Measurements from ENCODE around the gene STAT5B. TPM values are rescaled to one million over a fixed set of nuclear protein-coding genes. Genes with fewer than 3 reads are reported as not detected.
"Not testable (repeated sequence)": the region's sequence is repeated elsewhere in the genome, so short reads cannot be mapped to it uniquely, and the experiment has no call there.

The STAT5B gene
- total and polyA plus RNA-seq, 7 donors = 15.9 to 90.1 (median 68.8) TPM

DNA sequence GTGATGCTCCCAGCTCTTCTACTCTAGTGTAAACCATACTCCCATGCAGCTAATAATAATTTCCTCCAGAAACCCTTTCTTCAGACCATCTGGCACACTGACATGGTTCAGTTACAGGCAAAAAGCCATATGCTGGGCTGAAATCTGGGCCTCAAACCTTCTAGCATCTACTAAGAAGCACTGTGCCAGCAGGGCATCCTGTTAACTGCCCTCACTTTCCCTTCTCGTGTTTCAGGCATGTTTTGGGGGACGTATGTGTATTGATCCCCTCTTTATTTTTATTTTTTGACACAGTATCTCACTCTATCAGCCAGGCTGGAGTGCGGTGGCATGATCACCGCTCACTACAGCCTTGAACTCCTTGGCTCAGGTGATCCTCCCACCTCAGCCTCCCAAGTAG, 45.4 kb upstream of the STAT5B start:
- H3K27ac ChIP-seq = no peak overlapping the region
- peaks cover 5% of the 10 kb centered on the region for H3K4me1 ChIP-seq

DNA sequence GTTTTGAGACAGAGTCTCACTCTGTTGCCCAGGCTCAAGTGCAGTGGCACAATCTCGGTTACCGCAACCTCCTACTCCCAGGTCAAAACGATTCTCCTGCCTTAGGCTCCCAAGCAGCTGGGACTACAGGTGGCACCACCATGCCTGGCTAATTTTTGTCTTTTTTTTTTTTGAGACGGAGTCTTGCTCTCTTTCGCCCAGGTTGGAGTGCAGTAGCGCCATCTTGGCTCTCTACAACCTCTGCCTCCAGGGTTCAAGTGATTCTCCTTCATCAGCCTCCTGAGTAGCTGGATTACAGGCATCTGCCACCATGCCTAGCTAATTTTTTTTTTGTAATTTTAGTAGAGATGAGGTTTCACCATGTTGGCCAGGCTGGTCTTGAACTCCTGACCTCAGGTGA, 41.8 kb upstream of the STAT5B start:
- H3K27me3 ChIP-seq (ENCODE audit: insufficient read depth in 3 of 3, low read length in 2 of 3); H3K9me3 ChIP-seq; H3K27ac ChIP-seq; H3K4me1 ChIP-seq; ATAC-seq; H3K4me3 ChIP-seq; DNase-seq: not testable (repeated sequence)
- intact Hi-C loops (cut with DNase I) = loop anchor here in 1 of 2 donors (10.0 kb wide), 1 partner anchor 357 kb away; the partner anchor contains the start of gene PLEKHH3
- 91 to 96% (median 91%) methylated on average over 6 of the region's 6 CpGs for WGBS, 3 donors
- peaks cover 12 to 99% of the 10 kb centered on the region in 2 donors for H3K36me3 ChIP-seq (ENCODE audit: insufficient read depth in 1 of 2, low read depth in 1 of 2)

More for the DNA sequence above, 45.4 kb upstream of the STAT5B start:
- 78 to 90% (median 80%) methylated on average over 4 of the region's 4 CpGs for WGBS, 3 donors
- Histone ChIP-seq H3K36me3 (ENCODE audit: insufficient read depth in 1 of 2, low read depth in 1 of 2) (peaks cover 10 to 99% of the 10 kb centered on the region in 2 donors), H3K4me3 (no peak overlapping the region), H3K9me3 (no peaks in the 10 kb centered on the region), H3K27me3 (ENCODE audit: insufficient read depth in 3 of 3, low read length in 2 of 3) (no peaks in the 10 kb centered on the region)
- intact Hi-C loops (cut with DNase I) = loop anchor here (5.0 kb wide), 2 partner anchors 196 to 206 kb away; no protein-coding TSS in a partner anchor
- DNase-seq = no peak
- TF ChIP-seq, protein P1, sequence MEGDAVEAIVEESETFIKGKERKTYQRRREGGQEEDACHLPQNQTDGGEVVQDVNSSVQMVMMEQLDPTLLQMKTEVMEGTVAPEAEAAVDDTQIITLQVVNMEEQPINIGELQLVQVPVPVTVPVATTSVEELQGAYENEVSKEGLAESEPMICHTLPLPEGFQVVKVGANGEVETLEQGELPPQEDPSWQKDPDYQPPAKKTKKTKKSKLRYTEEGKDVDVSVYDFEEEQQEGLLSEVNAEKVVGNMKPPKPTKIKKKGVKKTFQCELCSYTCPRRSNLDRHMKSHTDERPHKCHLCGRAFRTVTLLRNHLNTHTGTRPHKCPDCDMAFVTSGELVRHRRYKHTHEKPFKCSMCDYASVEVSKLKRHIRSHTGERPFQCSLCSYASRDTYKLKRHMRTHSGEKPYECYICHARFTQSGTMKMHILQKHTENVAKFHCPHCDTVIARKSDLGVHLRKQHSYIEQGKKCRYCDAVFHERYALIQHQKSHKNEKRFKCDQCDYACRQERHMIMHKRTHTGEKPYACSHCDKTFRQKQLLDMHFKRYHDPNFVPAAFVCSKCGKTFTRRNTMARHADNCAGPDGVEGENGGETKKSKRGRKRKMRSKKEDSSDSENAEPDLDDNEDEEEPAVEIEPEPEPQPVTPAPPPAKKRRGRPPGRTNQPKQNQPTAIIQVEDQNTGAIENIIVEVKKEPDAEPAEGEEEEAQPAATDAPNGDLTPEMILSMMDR (IDR thresholded peaks at IDR 0.05) = no peak
- no peak for ATAC-seq

DNA sequence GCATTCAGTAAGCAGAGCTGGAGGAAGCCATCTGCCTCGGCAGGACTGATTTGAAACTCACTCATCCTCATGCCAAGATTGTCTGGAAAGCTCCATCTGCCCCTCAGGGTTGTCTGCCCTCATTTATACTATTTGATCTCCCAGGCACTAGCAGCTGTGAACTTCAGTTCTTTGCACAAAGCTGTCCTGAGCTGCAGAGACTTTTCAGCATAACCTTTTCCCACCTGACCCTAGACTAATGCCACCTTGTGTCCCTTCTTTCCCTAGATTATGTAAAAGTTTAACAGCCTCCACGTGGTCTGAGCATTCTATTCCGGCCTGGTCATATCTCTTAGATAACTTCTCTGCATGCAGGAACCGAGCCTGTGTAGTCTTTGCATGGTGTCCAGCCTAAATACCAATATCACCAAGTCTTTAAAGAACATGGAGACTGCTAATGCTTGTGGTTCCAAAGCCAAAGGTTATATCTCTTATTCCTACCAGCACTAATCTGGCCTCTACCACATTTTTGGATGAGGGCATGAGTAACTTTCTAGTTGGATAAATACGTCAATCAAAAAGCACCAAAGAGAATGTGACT, 41.2 kb upstream of the STAT5B start:
- ATAC-seq (no peak), DNase-seq (no peak)
- Histone ChIP-seq H3K27me3 (ENCODE audit: insufficient read depth in 3 of 3, low read length in 2 of 3) (no peaks in the 10 kb centered on the region), H3K9me3 (no peaks in the 10 kb centered on the region), H3K4me1 (peaks cover 5% of the 10 kb centered on the region), H3K4me3 (no peak overlapping the region), H3K36me3 (ENCODE audit: insufficient read depth in 1 of 2, low read depth in 1 of 2) (peaks cover 12 to 97% of the 10 kb centered on the region in 2 donors), H3K27ac (no peak overlapping the region)
- TF ChIP-seq, protein P1 (IDR thresholded peaks at IDR 0.05) = no peak
- WGBS, 3 donors = 57 to 77% (median 70%) methylated on average over 5 of the region's 5 CpGs
- intact Hi-C loops (cut with DNase I) = loop anchor here in 1 of 2 donors (10.0 kb wide), 1 partner anchor 357 kb away; the partner anchor contains the start of gene PLEKHH3

DNA sequence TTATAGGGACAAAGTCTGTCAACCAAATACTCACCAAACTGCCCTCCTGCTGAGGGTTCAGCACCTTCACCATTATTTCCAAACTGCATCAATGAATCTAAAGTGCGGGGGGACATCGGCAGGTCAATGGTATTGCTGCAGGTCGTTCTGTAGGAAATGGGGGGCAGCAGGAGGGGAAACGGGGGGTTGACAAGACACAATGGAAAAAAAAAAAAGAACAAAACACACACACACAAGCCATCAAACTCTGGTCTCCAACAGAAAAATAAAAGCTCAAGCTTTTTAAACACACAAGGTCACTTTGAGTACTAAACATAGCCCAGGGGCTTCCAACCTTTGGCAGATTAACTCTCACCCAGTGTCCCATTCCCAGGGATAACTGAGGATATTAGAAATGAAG, 40.6 kb upstream of the STAT5B start:
- no peaks in the 10 kb centered on the region for H3K27me3 ChIP-seq (ENCODE audit: insufficient read depth in 3 of 3, low read length in 2 of 3)
- H3K4me3 ChIP-seq = no peak overlapping the region
- peaks cover 11% of the 10 kb centered on the region for H3K4me1 ChIP-seq
- H3K36me3 ChIP-seq (ENCODE audit: insufficient read depth in 1 of 2, low read depth in 1 of 2) = peaks cover 12 to 91% of the 10 kb centered on the region in 2 donors
- 83 to 89% (median 89%) methylated on average over 4 of the region's 4 CpGs for WGBS, 3 donors
- H3K9me3 ChIP-seq = no peaks in the 10 kb centered on the region
- H3K27ac ChIP-seq = no peak overlapping the region
- TF ChIP-seq, protein P1 (IDR thresholded peaks at IDR 0.05) = no peak
- no peak for DNase-seq
- ATAC-seq = no peak
- intact Hi-C loops (cut with DNase I) = loop anchor here in 1 of 2 donors (10.0 kb wide), 1 partner anchor 358 kb away; the partner anchor contains the start of gene PLEKHH3

DNA sequence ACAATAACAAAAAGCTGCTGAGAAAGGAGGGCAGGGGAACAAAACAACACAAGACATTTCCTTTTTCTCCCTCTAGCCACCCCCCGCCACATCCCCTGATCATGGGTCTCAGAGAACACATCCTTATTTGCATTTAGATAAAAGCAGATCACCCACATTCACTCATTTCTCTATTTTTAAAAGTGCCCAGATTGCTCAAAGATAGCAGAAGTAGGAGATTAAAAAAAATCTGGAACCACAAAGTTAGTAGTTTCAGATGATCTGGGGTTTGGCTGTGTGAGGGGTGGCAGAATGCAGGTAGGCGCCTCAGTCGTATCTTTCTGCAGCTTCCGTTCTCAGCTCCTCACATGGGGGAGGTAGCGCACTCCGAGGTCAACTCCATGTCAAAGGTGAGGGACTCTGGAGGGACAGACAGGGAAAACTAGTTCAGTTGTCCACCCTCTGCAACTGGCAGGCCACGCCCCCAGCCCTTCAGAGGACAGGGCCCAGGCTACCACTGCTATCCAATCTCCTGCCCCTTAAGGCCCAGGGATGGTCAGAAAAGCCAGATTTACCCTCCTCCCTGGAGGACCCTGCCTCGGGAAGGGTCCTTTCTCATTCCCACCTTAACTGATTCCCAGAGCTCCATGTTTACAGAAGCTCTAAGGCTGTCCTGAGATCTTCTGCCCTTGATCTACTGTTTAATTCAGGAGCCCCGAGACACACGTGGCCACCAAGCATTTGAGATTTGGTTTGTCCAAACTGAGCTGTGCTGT, 39.4 kb upstream of the STAT5B start:
- H3K4me3 ChIP-seq = no peak overlapping the region
- H3K9me3 ChIP-seq = no peaks in the 10 kb centered on the region
- no peaks in the 10 kb centered on the region for H3K27me3 ChIP-seq (ENCODE audit: insufficient read depth in 3 of 3, low read length in 2 of 3)
- H3K36me3 ChIP-seq (ENCODE audit: insufficient read depth in 1 of 2, low read depth in 1 of 2) = peaks cover 12 to 85% of the 10 kb centered on the region in 2 donors
- H3K4me1 ChIP-seq = peaks cover 21% of the 10 kb centered on the region
- ATAC-seq (no peak), DNase-seq (no peak)
- TF ChIP-seq, protein P1 (IDR thresholded peaks at IDR 0.05) = no peak
- WGBS, 3 donors = 86 to 88% (median 87%) methylated on average over 10 of the region's 10 CpGs
- intact Hi-C loops (cut with DNase I) = loop anchor here in 1 of 2 donors (2.0 to 10.0 kb wide), 2 partner anchors 91 to 359 kb away; partner anchors contain the start of gene PLEKHH3
- no peak overlapping the region for H3K27ac ChIP-seq

Data from psoas muscle (tissue), 8 donors.